MM.1S (cell line): ENCODE measurements around the gene EPHA5.

Experiments
- DNase-seq: peaks from one replicate; pipeline ENCODE4 v3.0.0-alpha.2; 2015
- H2AFZ ChIP-seq: fragments of 300-600 bp; sonication (generic); 2 replicates; pipeline ENCODE4 v1.6.0; 2016; ENCODE audit warnings: antibody characterized with exemption, low read length
- H3F3A ChIP-seq: fragments of 300-600 bp; sonication (generic); 2 replicates; pipeline ENCODE4 v1.6.1; 2016; ENCODE audit warnings: mild to moderate bottlenecking, antibody characterized with exemption, low read length, moderate library complexity, mixed read lengths; ENCODE audit not compliant: insufficient read depth
- H3K27ac ChIP-seq: fragments of 300-600 bp; sonication (generic); 2 replicates; pipeline ENCODE4 v1.5.1; 2016; ENCODE audit warnings: mild to moderate bottlenecking, low read length
- H3K27me3 ChIP-seq: fragments of 300-600 bp; sonication (generic); replicated peaks from 2 replicates; pipeline ENCODE4 v1.6.0; 2016; ENCODE audit warnings: low read length; ENCODE audit not compliant: insufficient read depth
- H3K36me3 ChIP-seq: fragments of 300-600 bp; sonication (generic); replicated peaks from 2 replicates; pipeline ENCODE4 v1.6.1; 2016; ENCODE audit warnings: mild to moderate bottlenecking, low read length, mixed read lengths; ENCODE audit not compliant: insufficient read depth
- H3K4me1 ChIP-seq: fragments of 300-600 bp; sonication (generic); 2 replicates; pipeline ENCODE4 v1.6.1; 2016; ENCODE audit warnings: low read length, mixed read lengths
- H3K4me2 ChIP-seq: fragments of 300-600 bp; sonication (generic); 2 replicates; pipeline ENCODE4 v1.6.0; 2016; ENCODE audit warnings: low read depth, low read length
- H3K4me3 ChIP-seq: fragments of 300-600 bp; sonication (generic); 2 replicates; pipeline ENCODE4 v1.5.1; 2016; ENCODE audit warnings: low read length, mixed read lengths
- H3K79me2 ChIP-seq: fragments of 300-600 bp; sonication (generic); 2 replicates; pipeline ENCODE4 v1.6.1; 2016; ENCODE audit warnings: mixed run types, low read length, mixed read lengths
- H3K9ac ChIP-seq: fragments of 300-600 bp; sonication (generic); 2 replicates; pipeline ENCODE4 v1.6.1; 2016; ENCODE audit warnings: low read length, mixed read lengths
- H3K9me2 ChIP-seq: fragments of 300-600 bp; sonication (generic); replicated peaks from 2 replicates; pipeline ENCODE4 v1.6.1; 2016; ENCODE audit warnings: mild to moderate bottlenecking, low read length, mixed read lengths; ENCODE audit not compliant: insufficient read depth
- H3K9me3 ChIP-seq: fragments of 300-600 bp; sonication (generic); replicated peaks from 2 replicates; pipeline ENCODE4 v1.6.1; 2016; ENCODE audit warnings: mild to moderate bottlenecking, low read length, mixed read lengths; ENCODE audit not compliant: insufficient read depth
- H4K20me1 ChIP-seq: fragments of 300-600 bp; sonication (generic); 2 replicates; pipeline ENCODE4 v1.6.1; 2016; ENCODE audit warnings: mild to moderate bottlenecking, low read length, moderate library complexity, mixed read lengths; ENCODE audit not compliant: insufficient read depth
- CTCF ChIP-seq: fragments of 300-600 bp; sonication (generic); IDR thresholded peaks from 2 replicates; pipeline ENCODE4 v1.5.1; 2016; ENCODE audit warnings: antibody characterized with exemption, low read length, mixed read lengths
- EZH2 ChIP-seq: fragments of 300-600 bp; sonication (generic); optimal IDR thresholded peaks from 2 replicates; pipeline ENCODE3; 2017; ENCODE audit warnings: low read depth, mild to moderate bottlenecking, antibody characterized with exemption, low read length, mixed read lengths
- EZH2phosphoT487 ChIP-seq: fragments of 300-600 bp; sonication (generic); IDR thresholded peaks from 2 replicates; pipeline ENCODE4 v1.6.1; 2018; ENCODE audit warnings: antibody characterized with exemption, low read length

EPHA5 gene

GRCh38 chr4:65589331-65589730 lies 81.0 kb downstream of the EPHA5 start:
- Histone ChIP-seq H3K4me3 (no peak overlapping the region), H3K9me2 (no peaks in the 10 kb centered on the region), H2AFZ (no peak overlapping the region), H3K27ac (no peak overlapping the region), H3K4me1 (no peaks in the 10 kb centered on the region), H3K9me3 (no peaks in the 10 kb centered on the region), H3K4me2 (no peak overlapping the region), H3F3A (no peaks in the 10 kb centered on the region), H3K27me3 (no peaks in the 10 kb centered on the region), H3K9ac (no peak overlapping the region), H3K36me3 (no peaks in the 10 kb centered on the region), H4K20me1 (no peaks in the 10 kb centered on the region), H3K79me2 (no peaks in the 10 kb centered on the region)
- no peak for TF ChIP-seq CTCF
- TF ChIP-seq EZH2: no peak
- no peak for DNase-seq

GRCh38 chr4:65580551-65580950 lies 89.7 kb downstream of the EPHA5 start:
- Histone ChIP-seq H3K79me2 (no peaks in the 10 kb centered on the region), H3K4me3 (no peak overlapping the region), H3K36me3 (no peaks in the 10 kb centered on the region), H3K4me2 (no peak overlapping the region), H3K9ac (no peak overlapping the region), H3K9me2 (no peaks in the 10 kb centered on the region), H3F3A (no peaks in the 10 kb centered on the region), H3K4me1 (no peaks in the 10 kb centered on the region), H3K27ac (no peak overlapping the region), H4K20me1 (no peaks in the 10 kb centered on the region), H3K27me3 (no peaks in the 10 kb centered on the region), H3K9me3 (no peaks in the 10 kb centered on the region), H2AFZ (no peak overlapping the region)
- DNase-seq: no peak
- TF ChIP-seq CTCF (no peak), EZH2phosphoT487 (no peak), EZH2 (no peak)

- DNase-seq: no peak
- H3K9me2 ChIP-seq: no peaks in the 10 kb centered on the region
- H3K27ac ChIP-seq: no peak overlapping the region
- no peaks in the 10 kb centered on the region for H3K9me3 ChIP-seq
- no peaks in the 10 kb centered on the region for H3K4me1 ChIP-seq
- no peak overlapping the region for H2AFZ ChIP-seq
- H3K27me3 ChIP-seq: no peaks in the 10 kb centered on the region
- H4K20me1 ChIP-seq: no peaks in the 10 kb centered on the region
- H3K79me2 ChIP-seq: no peaks in the 10 kb centered on the region
- H3K4me2 ChIP-seq: no peak overlapping the region
- no peaks in the 10 kb centered on the region for H3F3A ChIP-seq
- H3K4me3 ChIP-seq: no peak overlapping the region
- no peak for TF ChIP-seq EZH2
- TF ChIP-seq CTCF: no peak
- TF ChIP-seq EZH2phosphoT487: no peak
- H3K9ac ChIP-seq: no peak overlapping the region
- H3K36me3 ChIP-seq: no peaks in the 10 kb centered on the region
Measured at GRCh38 chr4:65566473-65566872, 103.8 kb downstream of the EPHA5 start.
